Endothelial cell (in vitro differentiated cells): Measurements from ENCODE around the gene OTUB1. TPM values are rescaled to one million over a fixed set of nuclear protein-coding genes. Genes with fewer than 3 reads are reported as not detected.
A peak's percentile ranks its signal among the peaks of the same experiment; 100 is the strongest.

Experiments used
- DNase-seq: peaks from one replicate; pipeline ENCODE4 v3.0.0; 2021; ENCODE audit warnings: low spot score
- H3K27ac Mint-ChIP-seq: one replicate; pipeline ENCODE4 v1.8.0; 2021; ENCODE audit warnings: mixed read lengths, inconsistent platforms; ENCODE audit not compliant: unreplicated experiment
- H3K27me3 Mint-ChIP-seq: one replicate; pipeline ENCODE4 v1.8.0; 2021; ENCODE audit warnings: mild to moderate bottlenecking, moderate library complexity, mixed read lengths, inconsistent platforms; ENCODE audit not compliant: unreplicated experiment
- H3K36me3 Mint-ChIP-seq: one replicate; pipeline ENCODE4 v1.8.0; 2021; ENCODE audit warnings: mild to moderate bottlenecking, low read depth, mixed read lengths, inconsistent platforms; ENCODE audit not compliant: unreplicated experiment
- H3K4me1 Mint-ChIP-seq: one replicate; pipeline ENCODE4 v1.8.0; 2021; ENCODE audit warnings: mild to moderate bottlenecking, mixed read lengths, inconsistent platforms; ENCODE audit not compliant: unreplicated experiment
- H3K4me3 Mint-ChIP-seq: one replicate; pipeline ENCODE4 v1.8.0; 2021; ENCODE audit warnings: mild to moderate bottlenecking, mixed read lengths, inconsistent platforms; ENCODE audit not compliant: unreplicated experiment
- H3K9me3 Mint-ChIP-seq: one replicate; pipeline ENCODE4 v1.8.0; 2021; ENCODE audit warnings: mixed read lengths, inconsistent platforms; ENCODE audit not compliant: unreplicated experiment
- CTCF ChIP-seq: fragments of 200-600 bp; sonication (generic); IDR thresholded peaks from one replicate; pipeline ENCODE4 v1.5.0; 2021; ENCODE audit warnings: antibody characterized with exemption; ENCODE audit not compliant: unreplicated experiment
- total RNA-seq: library from RNA; stranded (reverse); fragmentation: NEBNext Ultra II Directional; extraction: Animal tissue kit (Norgen Biotek cat#: 25700); gene quantifications from one replicate; pipeline ENCODE4 v1.2.1, GENCODE V29; 2021; ENCODE audit not compliant: unreplicated experiment

Gene OTUB1
- total RNA-seq, 1 donor from 2014 or later: 69.8 TPM

DNA sequence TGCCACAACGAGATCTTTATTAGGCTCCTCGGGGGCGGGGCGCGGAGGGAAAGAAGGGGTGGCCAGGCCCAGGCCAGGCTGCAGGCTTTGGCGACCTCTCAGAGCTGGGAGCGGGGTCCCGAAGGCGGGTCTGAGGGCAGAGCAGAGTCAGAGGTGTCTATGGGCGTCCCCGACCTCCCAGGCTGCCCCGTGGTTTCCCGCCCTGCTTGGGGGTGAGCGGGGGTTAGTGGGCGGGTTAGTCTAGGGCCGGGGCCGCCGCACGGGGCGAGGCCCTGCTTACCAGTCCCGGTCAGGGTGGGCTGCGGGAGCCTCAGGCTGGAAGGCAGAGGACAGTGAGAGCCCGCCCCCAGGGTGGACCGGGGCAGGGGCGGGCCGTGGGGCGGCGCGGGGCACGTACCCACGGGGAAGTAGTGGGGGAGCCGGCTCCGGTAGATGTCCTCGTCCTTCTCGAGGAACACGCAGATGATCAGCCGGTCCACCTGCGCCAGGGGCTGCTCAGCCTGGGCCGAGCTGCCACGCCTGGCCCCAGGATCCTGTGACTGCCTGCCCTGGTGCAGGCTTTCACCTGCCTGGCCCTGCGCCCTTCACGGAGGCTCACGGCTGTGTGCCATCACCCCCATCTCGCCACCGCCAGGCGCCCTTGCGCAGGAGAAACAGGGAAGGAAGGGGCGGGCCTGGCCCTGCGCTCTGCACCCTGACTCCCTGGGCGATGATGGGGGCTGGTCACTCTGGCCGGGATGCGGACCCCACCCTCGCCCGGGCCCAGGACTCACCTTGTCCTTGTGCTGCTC is 12.5 kb downstream of the OTUB1 start:
- no peaks in the 10 kb centered on the region for H3K9me3 Mint-ChIP-seq
- H3K27ac Mint-ChIP-seq: no peak overlapping the region
- H3K4me1 Mint-ChIP-seq: peaks cover 7% of the 10 kb centered on the region
- peaks cover 5% of the 10 kb centered on the region for H3K27me3 Mint-ChIP-seq
- DNase-seq: no peak
- H3K4me3 Mint-ChIP-seq: peak overlapping the region; percentile 51
- peaks cover 15% of the 10 kb centered on the region for H3K36me3 Mint-ChIP-seq
- no peak for TF ChIP-seq CTCF

DNA sequence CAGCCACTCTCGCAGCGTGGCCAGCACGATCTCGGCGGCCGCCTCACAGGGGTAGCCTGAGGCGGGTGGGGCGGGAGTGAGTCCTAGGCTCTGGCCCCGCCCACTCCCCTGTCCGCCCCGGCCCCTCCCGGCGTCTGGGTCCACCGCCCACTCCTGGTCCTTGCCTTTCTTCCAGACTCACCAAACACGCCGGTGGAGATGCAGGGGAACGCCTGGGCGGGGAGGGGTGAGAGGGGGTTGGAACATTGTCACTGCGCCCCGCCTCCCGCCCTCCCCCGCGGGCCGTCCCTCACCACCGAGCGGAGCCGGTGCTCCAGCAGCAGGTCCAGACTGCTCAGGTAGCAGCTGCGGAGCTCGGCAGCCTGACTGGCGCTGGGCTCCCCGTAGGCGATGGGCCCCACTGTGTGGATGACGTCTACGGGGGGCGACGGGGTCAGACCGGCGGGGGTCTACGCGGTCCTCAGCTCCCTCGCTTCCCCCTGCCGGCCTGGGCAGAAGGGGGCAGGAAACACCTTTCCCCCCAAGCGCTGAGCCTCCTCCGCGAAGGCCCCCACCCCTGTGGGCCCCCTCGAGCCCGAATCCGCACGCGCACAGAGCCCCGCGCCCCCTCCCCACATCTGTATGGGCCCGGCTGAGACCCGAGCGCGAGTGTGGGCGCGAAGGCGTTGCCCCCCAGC is 13.2 kb downstream of the OTUB1 start:
- DNase-seq: peak; percentile 47
- H3K4me1 Mint-ChIP-seq: peaks cover 7% of the 10 kb centered on the region
- H3K4me3 Mint-ChIP-seq: no peak overlapping the region
- H3K27ac Mint-ChIP-seq: no peak overlapping the region
- H3K27me3 Mint-ChIP-seq: peaks cover 5% of the 10 kb centered on the region
- no peaks in the 10 kb centered on the region for H3K9me3 Mint-ChIP-seq
- peaks cover 13% of the 10 kb centered on the region for H3K36me3 Mint-ChIP-seq
- TF ChIP-seq CTCF: no peak

GRCh38 chr11:64000026-64000739 is 13.9 kb downstream of the OTUB1 start:
- peak; percentile 87 for TF ChIP-seq CTCF
- Mint-ChIP-seq H3K27me3 (peaks cover 5% of the 10 kb centered on the region), H3K27ac (no peak overlapping the region), H3K4me3 (no peak overlapping the region), H3K9me3 (no peaks in the 10 kb centered on the region), H3K36me3 (peaks cover 8% of the 10 kb centered on the region), H3K4me1 (peaks cover 7% of the 10 kb centered on the region)
- peak; percentile 78 for DNase-seq

GRCh38 chr11:64000740-64001483 is 14.7 kb downstream of the OTUB1 start:
- Mint-ChIP-seq H3K4me1 (peaks cover 7% of the 10 kb centered on the region), H3K27me3 (peaks cover 5% of the 10 kb centered on the region), H3K9me3 (no peaks in the 10 kb centered on the region), H3K36me3 (peaks cover 3% of the 10 kb centered on the region), H3K27ac (no peak overlapping the region), H3K4me3 (no peak overlapping the region)
- no peak for TF ChIP-seq CTCF
- no peak for DNase-seq
